HG03565 (cell line): ENCODE measurements around the gene CFAP298.
"Not testable (repeated sequence)": the region's sequence is repeated elsewhere in the genome, so short reads cannot be mapped to it uniquely, and the experiment has no call there.

Experiments used
- ATAC-seq: cut with Tn5 transposase; IDR thresholded peaks from one replicate; pipeline ENCODE4 v1.9.1; 2021; ENCODE audit warnings: mild to moderate bottlenecking, moderate library complexity; ENCODE audit not compliant: unreplicated experiment

The CFAP298 gene, protein sequence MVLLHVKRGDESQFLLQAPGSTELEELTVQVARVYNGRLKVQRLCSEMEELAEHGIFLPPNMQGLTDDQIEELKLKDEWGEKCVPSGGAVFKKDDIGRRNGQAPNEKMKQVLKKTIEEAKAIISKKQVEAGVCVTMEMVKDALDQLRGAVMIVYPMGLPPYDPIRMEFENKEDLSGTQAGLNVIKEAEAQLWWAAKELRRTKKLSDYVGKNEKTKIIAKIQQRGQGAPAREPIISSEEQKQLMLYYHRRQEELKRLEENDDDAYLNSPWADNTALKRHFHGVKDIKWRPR

GRCh38 chr21:32612075-32612998 lies at the start of gene CFAP298:
Gene CFAP298, minus strand, starts transcription at chr21:32612377. Its CDS starts 134 bp downstream, at chr21:32612243.
- peak; percentile 89 for ATAC-seq

GRCh38 chr21:32661026-32661782 lies 49.0 kb upstream of the CFAP298 start:
- not testable (repeated sequence) for ATAC-seq

DNA sequence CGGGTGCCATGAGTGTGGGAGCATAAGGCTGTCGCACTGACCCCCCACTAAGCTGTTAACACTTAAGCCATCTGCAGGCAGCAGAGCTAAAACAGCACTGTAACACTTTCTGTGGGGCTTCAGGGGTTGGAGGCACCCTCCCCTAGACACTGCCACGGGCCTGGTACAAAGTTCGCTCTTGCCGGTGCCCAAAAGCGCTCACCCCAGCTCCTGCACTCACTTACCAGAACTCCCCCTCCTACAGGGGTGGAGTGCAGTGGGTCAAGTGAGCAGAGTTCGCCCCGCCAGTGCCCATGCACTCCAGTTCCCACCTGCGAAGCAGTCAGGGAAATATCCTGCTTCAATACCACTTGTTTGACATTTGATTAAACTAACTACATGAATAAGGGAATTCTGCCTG lies 46.3 kb upstream of the CFAP298 start:
- ATAC-seq, result no peak

DNA sequence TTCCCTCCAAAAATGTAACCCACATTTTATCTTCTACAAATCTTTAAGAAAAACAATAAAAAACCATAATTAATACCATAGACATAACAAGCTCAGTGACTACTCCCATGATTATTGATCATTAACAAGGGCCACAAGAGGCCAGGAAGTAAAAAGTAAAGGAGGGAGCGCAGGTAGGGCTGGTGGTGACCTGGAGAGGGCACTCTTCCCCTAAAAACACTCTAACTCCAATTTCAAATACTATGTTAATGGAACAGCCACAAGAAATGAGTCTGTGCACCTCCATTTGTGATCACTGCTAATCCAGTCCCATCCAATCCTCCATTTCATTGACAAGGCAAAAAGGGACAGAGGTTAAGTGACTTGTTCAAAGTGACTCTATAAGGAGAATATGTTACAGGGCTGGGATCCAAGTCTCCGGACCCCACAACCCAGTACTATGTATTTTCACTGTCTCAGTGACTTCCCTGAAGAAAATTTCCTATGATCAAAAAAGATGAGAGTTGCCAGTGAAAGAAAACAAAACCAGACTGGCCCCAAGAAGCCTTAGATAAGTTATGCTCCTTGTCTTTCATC lies 41.2 kb upstream of the CFAP298 start:
- ATAC-seq, result no peak

DNA sequence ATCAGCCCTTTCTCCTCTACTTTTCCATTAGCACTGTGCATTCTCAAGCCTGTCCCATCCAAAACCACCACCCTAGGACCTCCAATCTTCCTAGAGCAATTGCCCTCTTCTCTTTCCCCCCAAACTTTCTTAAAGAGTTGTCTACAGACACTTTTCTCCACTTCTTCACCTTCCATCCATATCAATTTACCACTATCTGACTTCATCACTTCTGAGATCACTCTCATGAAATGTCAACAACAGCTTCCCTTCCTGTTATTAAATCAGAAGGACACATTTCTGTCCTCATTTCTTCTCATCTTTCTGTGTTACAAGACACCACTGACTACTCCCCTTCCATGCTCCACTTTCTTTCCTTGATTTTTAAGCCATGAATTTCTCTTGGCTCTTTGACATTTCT lies 36.0 kb upstream of the CFAP298 start:
- ATAC-seq, result no peak

- ATAC-seq, result no peak
Observed at GRCh38 chr21:32645261-32646182, 33.3 kb upstream of the CFAP298 start.

GRCh38 chr21:32641710-32642698 lies 29.8 kb upstream of the CFAP298 start:
- ATAC-seq, result no peak

- no peak for ATAC-seq
Observed at GRCh38 chr21:32626621-32627196, 14.5 kb upstream of the CFAP298 start.

- not testable (repeated sequence) for ATAC-seq
Observed at GRCh38 chr21:32618218-32618617, 6.0 kb upstream of the CFAP298 start.

- ATAC-seq, result no peak
Observed at GRCh38 chr21:32613436-32614043, 1.4 kb upstream of the CFAP298 start.

GRCh38 chr21:32612999-32613337 lies 791 bp upstream of the CFAP298 start:
- ATAC-seq, result no peak

- ATAC-seq, result no peak
Observed at GRCh38 chr21:32611471-32611997, 643 bp downstream of the CFAP298 start.

GRCh38 chr21:32610940-32611339 lies 1.2 kb downstream of the CFAP298 start:
- not testable (repeated sequence) for ATAC-seq

GRCh38 chr21:32608851-32609250 lies 3.3 kb downstream of the CFAP298 start:
- no peak for ATAC-seq

- no peak for ATAC-seq
Observed at GRCh38 chr21:32605469-32605868, 6.7 kb downstream of the CFAP298 start.

- no peak for ATAC-seq
Observed at GRCh38 chr21:32604464-32604863, 7.7 kb downstream of the CFAP298 start.

DNA sequence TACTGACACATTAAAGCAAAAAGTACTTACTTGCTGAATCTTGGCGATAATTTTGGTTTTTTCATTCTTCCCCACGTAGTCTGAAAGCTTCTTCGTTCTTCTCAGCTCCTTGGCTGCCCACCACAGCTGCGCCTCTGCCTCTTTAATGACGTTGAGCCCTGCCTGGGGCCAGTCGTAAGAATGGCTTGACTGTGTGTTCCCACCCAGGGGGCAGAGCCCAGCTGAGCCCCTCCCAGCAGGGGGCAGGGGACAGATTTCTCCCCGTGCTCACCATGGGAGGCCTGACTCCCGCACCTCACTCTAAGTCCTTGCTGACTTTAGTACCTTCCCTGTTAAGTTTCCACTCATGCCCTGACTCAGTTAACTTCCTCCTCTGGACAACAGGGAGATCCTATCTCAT lies 9.0 kb downstream of the CFAP298 start:
- ATAC-seq, result no peak

GRCh38 chr21:32602099-32602498 lies 10.1 kb downstream of the CFAP298 start:
- no peak for ATAC-seq
